Measurements from ENCODE around the gene BCAN. TPM values are rescaled to one million over a fixed set of nuclear protein-coding genes. Genes with fewer than 3 reads are reported as not detected.

The BCAN gene
- total RNA-seq, 1 experiment from 2014 or later = 1.2 TPM

GRCh38 chr1:156596426-156596825, 45.5 kb upstream of the BCAN start:
- Histone ChIP-seq H4K20me1 (ENCODE audit: control insufficient read depth, insufficient read depth, insufficient read length) (peaks cover 2% of the 10 kb centered on the region), H3K14ac (ENCODE audit: insufficient read depth, low read length) (no peak overlapping the region), H2BK12ac (ENCODE audit: insufficient read length, low read depth, low read length) (no peak overlapping the region), H3K4ac (ENCODE audit: low read depth, low read length) (no peak overlapping the region), H3K23ac (ENCODE audit: insufficient read length, low read depth, low read length) (no peak overlapping the region), H3K27ac (ENCODE audit: insufficient read length, low read depth, low read length) (no peak overlapping the region), H3K18ac (ENCODE audit: insufficient read length, low read depth, low read length) (no peak overlapping the region), H3K23me2 (ENCODE audit: insufficient read length, low read depth, low read length, poor library complexity, severe bottlenecking) (peaks cover under 1% of the 10 kb centered on the region), H3K9ac (ENCODE audit: extremely low read depth, insufficient read length, low read length) (no peak overlapping the region), H2BK15ac (ENCODE audit: low read depth, low read length) (no peak overlapping the region), H3K9me3 (ENCODE audit: control insufficient read depth, low read depth, low read length) (no peaks in the 10 kb centered on the region), H4K5ac (ENCODE audit: insufficient read length, low read depth, low read length) (no peak overlapping the region), H4K8ac (replicated peaks; ENCODE audit: insufficient read length, low read depth, low read length) (no peak overlapping the region), H2BK5ac (ENCODE audit: insufficient read length, low read length) (no peak overlapping the region), H3K4me2 (ENCODE audit: insufficient read depth, insufficient read length, low read length) (no peak overlapping the region), H3T11ph (ENCODE audit: low read length) (no peak overlapping the region), H2AFZ (ENCODE audit: low read length) (no peak overlapping the region), H2AK5ac (ENCODE audit: insufficient read length, low read length) (no peak overlapping the region), H3K27me3 (ENCODE audit: insufficient read depth, low read length) (no peaks in the 10 kb centered on the region), H3K4me1 (ENCODE audit: insufficient read depth, low read length) (no peaks in the 10 kb centered on the region), H2BK120ac (ENCODE audit: low read depth, low read length, poor library complexity, severe bottlenecking) (no peak overlapping the region), H4K91ac (ENCODE audit: insufficient read length, low read depth, low read length) (no peak overlapping the region), H2BK20ac (ENCODE audit: low read depth, low read length, poor library complexity, severe bottlenecking) (no peak overlapping the region), H3K79me1 (ENCODE audit: insufficient read depth, low read depth, low read length, poor library complexity, severe bottlenecking) (no peaks in the 10 kb centered on the region), H3K56ac (ENCODE audit: insufficient read length, low read depth, low read length) (no peak overlapping the region), H3K79me2 (ENCODE audit: insufficient read depth, low read length) (no peaks in the 10 kb centered on the region; the same call in 1 of the 2 replicates)
- TF ChIP-seq CTCF (conservative IDR thresholded peaks at IDR 0.05) = no peak
- peaks cover 12 to 18% of the 10 kb centered on the region in 2 experiments for H3K4me1 Mint-ChIP-seq
- H3K36me3 Mint-ChIP-seq (ENCODE audit: insufficient read depth in 1 of 3, low read depth in 3 of 3) = peaks cover 32 to 75% (median 56%) of the 10 kb centered on the region in 3 experiments; a peak in 6 of 7 replicates
- DNase-seq = no peak
- no peak overlapping the region; a peak in 1 of 7 replicates for H3K27ac Mint-ChIP-seq
- H3K9me3 Mint-ChIP-seq = no peaks in the 10 kb centered on the region; a peak in 1 of 5 replicates
- no peaks in the 10 kb centered on the region for H3K27me3 Mint-ChIP-seq (ENCODE audit: low read depth)
- WGBS (ENCODE audit: extremely low coverage, insufficient read length, low lambda C conversion rate) = no CpG with 5 or more reads among the region's 3 CpGs
- no peak overlapping the region for H3K4me3 Mint-ChIP-seq
